Keratinocyte (primary cell): Measurements from ENCODE around the gene DNAH8. TPM values are rescaled to one million over a fixed set of nuclear protein-coding genes. Genes with fewer than 3 reads are reported as not detected.

Experiments
- DNase-seq: peaks from one replicate; pipeline ENCODE4 v3.0.0-alpha.2; 2011; ENCODE audit warnings: low read depth, missing footprints, low spot score
- FAIRE-seq: peaks from 2 replicates; lab custom pipeline; 2011; peaks lifted over from hg19 to GRCh38; lab: Jason Lieb, UNC
- H2AFZ ChIP-seq: 2 replicates; pipeline ENCODE4 v1.6.0; 2012; ENCODE audit warnings: low read length, control low read depth, inconsistent platforms; ENCODE audit not compliant: control insufficient read depth
- H3K27ac ChIP-seq: 2 replicates; pipeline ENCODE4 v1.5.1; 2011; ENCODE audit warnings: low read length; ENCODE audit not compliant: control insufficient read depth, insufficient read depth
- H3K27me3 ChIP-seq: 3 replicates; pipeline ENCODE4 v1.6.0; 2011; ENCODE audit warnings: low read length; ENCODE audit not compliant: control insufficient read depth, insufficient read depth; ENCODE audit errors: extremely low read depth
- H3K36me3 ChIP-seq, 2 experiments: 2 replicates in 1 of 2; 3 replicates in 1 of 2; pipeline ENCODE4 v1.5.1; 2011; ENCODE audit warnings: low read length in 2 of 2, mild to moderate bottlenecking in 1 of 2; ENCODE audit not compliant: control insufficient read depth in 2 of 2, insufficient read depth in 2 of 2; ENCODE audit errors: extremely low read depth in 1 of 2
- H3K4me1 ChIP-seq: 3 replicates; pipeline ENCODE4 v1.5.1; 2011; ENCODE audit warnings: low read length; ENCODE audit not compliant: control insufficient read depth, insufficient read depth; ENCODE audit errors: extremely low read depth
- H3K4me2 ChIP-seq: 3 replicates; pipeline ENCODE4 v1.6.0; 2011; ENCODE audit warnings: low read depth, low read length; ENCODE audit not compliant: control insufficient read depth, insufficient read depth; ENCODE audit errors: extremely low read depth
- H3K4me3 ChIP-seq, 3 experiments: fragments of 200-600 bp in 1 of 3; sonication (generic) in 1 of 3; 2 replicates in 2 of 3; 3 replicates in 1 of 3; pipeline ENCODE4 v1.5.1; 2011 to 2016; ENCODE audit warnings: low read length in 3 of 3, mild to moderate bottlenecking in 3 of 3, control low read depth in 2 of 3, inconsistent platforms in 1 of 3, low read depth in 1 of 3, mixed read lengths in 1 of 3, mixed run types in 1 of 3, moderate library complexity in 1 of 3; ENCODE audit not compliant: control insufficient read depth in 2 of 3, insufficient read depth in 2 of 3; ENCODE audit errors: extremely low read depth in 1 of 3
- H3K79me2 ChIP-seq: 2 replicates; pipeline ENCODE4 v1.6.0; 2012; ENCODE audit warnings: low read length; ENCODE audit not compliant: control insufficient read depth, insufficient read depth
- H3K9ac ChIP-seq: 3 replicates; pipeline ENCODE4 v1.6.0; 2011; ENCODE audit warnings: low read length; ENCODE audit not compliant: control insufficient read depth, insufficient read depth; ENCODE audit errors: extremely low read depth
- H3K9me1 ChIP-seq: 3 replicates; pipeline ENCODE4 v1.6.0; 2011; ENCODE audit warnings: low read length; ENCODE audit not compliant: control insufficient read depth, insufficient read depth; ENCODE audit errors: extremely low read depth
- H3K9me3 ChIP-seq: 2 replicates; pipeline ENCODE4 v1.5.1; 2012; ENCODE audit warnings: low read depth, low read length; ENCODE audit not compliant: control insufficient read depth
- H4K20me1 ChIP-seq: 3 replicates; pipeline ENCODE4 v1.6.0; 2011; ENCODE audit warnings: low read length; ENCODE audit not compliant: control insufficient read depth, insufficient read depth; ENCODE audit errors: extremely low read depth
- EZH2 ChIP-seq: IDR thresholded peaks from one replicate; pipeline ENCODE4 v1.6.1; 2012; ENCODE audit warnings: inconsistent platforms, mild to moderate bottlenecking, low read length, moderate library complexity
- dilution Hi-C: fragments of 300-500 bp; cut with MboI; formaldehyde crosslinking; loops from one replicate; pipeline ENCODE4 v1.7.0; 2020; ENCODE audit warnings: low sequenced_read_pairs; ENCODE audit not compliant: extremely low pct_ligation_motif_present
- polyA plus RNA-seq, 5 experiments: library from polyadenylated mRNA; depleted of rRNA in 3 of 5; stranded (reverse) in 3 of 5; stranded (forward) in 1 of 5; unstranded in 1 of 5; fragments of >200 nt; gene quantifications; 1 replicate in 1 of 5; 2 replicates in 3 of 5; 3 replicates in 1 of 5; pipeline versions ENCODE4 v1.2.1 to v1.2.3, GENCODE V29; 2011 to 2012; ENCODE audit warnings: missing spikeins in 2 of 5, low read depth in 1 of 5, low replicate concordance in 1 of 5
- TF ChIP-seq, protein P1 (sequence below), 3 experiments: IDR thresholded peaks in 1 of 3; conservative IDR thresholded peaks in 1 of 3; optimal IDR thresholded peaks in 1 of 3; 2 replicates in 2 of 3; 3 replicates in 1 of 3; pipeline versions ENCODE3 to v1.5.1; 2011; ENCODE audit warnings: low read length in 3 of 3, mild to moderate bottlenecking in 3 of 3, moderate library complexity in 2 of 3, control low read depth in 1 of 3, inconsistent platforms in 1 of 3; ENCODE audit not compliant: insufficient read depth in 2 of 3; ENCODE audit errors: extremely low read depth in 1 of 3

The DNAH8 gene
- polyA plus RNA-seq, 1 donor (not counting 4 experiments of a cell fraction or from before 2014, with no cell fraction given), result 0.01 TPM

- Histone ChIP-seq H3K36me3 (no peaks in the 10 kb centered on the region), H3K79me2 (no peaks in the 10 kb centered on the region), H3K9me3 (no peaks in the 10 kb centered on the region), H3K4me1 (no peaks in the 10 kb centered on the region), H3K4me2 (no peak overlapping the region), H4K20me1 (no peaks in the 10 kb centered on the region), H3K9ac (no peak overlapping the region), H3K27ac (no peak overlapping the region), H2AFZ (no peak overlapping the region), H3K4me3 (no peak overlapping the region), H3K27me3 (no peaks in the 10 kb centered on the region), H3K9me1 (no peaks in the 10 kb centered on the region)
- TF ChIP-seq, protein P1, sequence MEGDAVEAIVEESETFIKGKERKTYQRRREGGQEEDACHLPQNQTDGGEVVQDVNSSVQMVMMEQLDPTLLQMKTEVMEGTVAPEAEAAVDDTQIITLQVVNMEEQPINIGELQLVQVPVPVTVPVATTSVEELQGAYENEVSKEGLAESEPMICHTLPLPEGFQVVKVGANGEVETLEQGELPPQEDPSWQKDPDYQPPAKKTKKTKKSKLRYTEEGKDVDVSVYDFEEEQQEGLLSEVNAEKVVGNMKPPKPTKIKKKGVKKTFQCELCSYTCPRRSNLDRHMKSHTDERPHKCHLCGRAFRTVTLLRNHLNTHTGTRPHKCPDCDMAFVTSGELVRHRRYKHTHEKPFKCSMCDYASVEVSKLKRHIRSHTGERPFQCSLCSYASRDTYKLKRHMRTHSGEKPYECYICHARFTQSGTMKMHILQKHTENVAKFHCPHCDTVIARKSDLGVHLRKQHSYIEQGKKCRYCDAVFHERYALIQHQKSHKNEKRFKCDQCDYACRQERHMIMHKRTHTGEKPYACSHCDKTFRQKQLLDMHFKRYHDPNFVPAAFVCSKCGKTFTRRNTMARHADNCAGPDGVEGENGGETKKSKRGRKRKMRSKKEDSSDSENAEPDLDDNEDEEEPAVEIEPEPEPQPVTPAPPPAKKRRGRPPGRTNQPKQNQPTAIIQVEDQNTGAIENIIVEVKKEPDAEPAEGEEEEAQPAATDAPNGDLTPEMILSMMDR (optimal IDR thresholded peaks at IDR 0.05 in 1 of 3, IDR thresholded peaks at IDR 0.05 in 1 of 3, conservative IDR thresholded peaks at IDR 0.05 in 1 of 3; ENCODE audit: extremely low read depth in 1 of 3, insufficient read depth in 2 of 3, low read length in 3 of 3), result no peak
- TF ChIP-seq EZH2, result no peak
- DNase-seq (no peak), FAIRE-seq (no peak)
- dilution Hi-C loops, result no loop called here
Observed at GRCh38 chr6:38910207-38910606, 195.1 kb downstream of the DNAH8 start.

DNA sequence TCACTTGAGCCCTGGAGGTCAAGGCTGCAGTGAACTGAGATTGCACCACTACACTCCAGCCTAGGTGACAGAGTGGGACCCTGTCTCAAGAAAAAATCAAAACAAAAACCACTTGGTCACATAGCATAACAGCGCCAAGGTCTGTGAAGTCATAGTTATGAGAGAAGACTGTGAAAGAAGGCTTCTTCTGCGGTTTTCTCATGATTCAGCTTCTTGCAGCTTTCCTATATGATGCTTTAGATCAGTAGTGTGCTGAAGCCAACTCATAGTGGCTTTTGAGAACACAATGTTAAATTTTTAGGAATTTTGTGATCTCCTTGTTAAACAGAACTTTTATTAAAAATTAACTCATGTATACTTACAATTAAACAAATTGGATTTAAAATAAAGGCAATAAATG, 197.3 kb downstream of the DNAH8 start:
- H3K9me3 ChIP-seq, result no peaks in the 10 kb centered on the region
- H2AFZ ChIP-seq, result no peak overlapping the region
- no peak overlapping the region for H3K4me2 ChIP-seq
- H3K27ac ChIP-seq, result no peak overlapping the region
- H3K4me3 ChIP-seq, result no peak overlapping the region
- FAIRE-seq, result no peak
- H4K20me1 ChIP-seq, result no peaks in the 10 kb centered on the region
- H3K27me3 ChIP-seq, result no peaks in the 10 kb centered on the region
- H3K9ac ChIP-seq, result no peak overlapping the region
- H3K36me3 ChIP-seq, result no peaks in the 10 kb centered on the region
- H3K79me2 ChIP-seq, result no peaks in the 10 kb centered on the region
- TF ChIP-seq, protein P1 (optimal IDR thresholded peaks at IDR 0.05 in 1 of 3, IDR thresholded peaks at IDR 0.05 in 1 of 3, conservative IDR thresholded peaks at IDR 0.05 in 1 of 3; ENCODE audit: extremely low read depth in 1 of 3, insufficient read depth in 2 of 3, low read length in 3 of 3), result no peak
- no peak for TF ChIP-seq EZH2
- H3K9me1 ChIP-seq, result no peaks in the 10 kb centered on the region
- dilution Hi-C loops, result no loop called here
- no peak for DNase-seq
- no peaks in the 10 kb centered on the region for H3K4me1 ChIP-seq
